ENCODE measurements around the gene RTBDN. TPM values are rescaled to one million over a fixed set of nuclear protein-coding genes. Genes with fewer than 3 reads are reported as not detected.
A peak's percentile ranks its signal among the peaks of the same experiment; 100 is the strongest.

RTBDN gene
- total and polyA plus RNA-seq, 10 of the 15 experiments (the other 5 are each of a cell fraction or from before 2014, with no cell fraction given), result 0.45 TPM; not detected in 9

DNA sequence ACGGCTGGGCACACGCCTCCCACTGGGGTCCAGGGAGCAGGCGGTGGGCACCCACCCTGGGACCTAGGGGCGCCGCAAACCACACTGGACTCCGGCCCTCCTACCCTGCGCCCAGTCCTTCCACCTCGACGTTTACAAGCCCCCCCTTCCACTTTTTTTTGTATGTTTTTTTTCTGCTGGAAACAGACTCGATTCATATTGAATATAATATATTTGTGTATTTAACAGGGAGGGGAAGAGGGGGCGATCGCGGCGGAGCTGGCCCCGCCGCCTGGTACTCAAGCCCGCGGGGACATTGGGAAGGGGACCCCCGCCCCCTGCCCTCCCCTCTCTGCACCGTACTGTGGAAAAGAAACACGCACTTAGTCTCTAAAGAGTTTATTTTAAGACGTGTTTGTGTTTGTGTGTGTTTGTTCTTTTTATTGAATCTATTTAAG is 41.5 kb downstream of the RTBDN start:
- in situ Hi-C loops (cut with MboI) (no loop called here), intact Hi-C loops (cut with micrococcal nuclease; ENCODE audit: unreplicated experiment) (loop anchor here (1.0 kb wide), 1 partner anchor 112 kb away; the partner anchor contains the start of gene DHPS)
- Histone ChIP-seq H3K4me2 (ENCODE audit: control insufficient read depth, insufficient read depth) (peak overlapping the region; percentile 97), H3K36me3 (ENCODE audit: control insufficient read depth in 2 of 2, insufficient read depth in 2 of 2, low read length in 1 of 2) (no peaks in the 10 kb centered on the region), H4K20me1 (ENCODE audit: control insufficient read depth, insufficient read depth) (no peaks in the 10 kb centered on the region), H3K27ac (ENCODE audit: control insufficient read depth, insufficient read depth) (peak overlapping the region; percentile 95), H3K9me3 (replicated peaks; ENCODE audit: control insufficient read depth, insufficient read depth, low read length) (no peaks in the 10 kb centered on the region; the same call in 2 of the 3 replicates), H3K79me2 (ENCODE audit: control insufficient read depth, insufficient read depth, low read length) (peaks cover 42% of the 10 kb centered on the region), H3K4me1 (ENCODE audit: control insufficient read depth, insufficient read depth, low read length) (peaks cover 32% of the 10 kb centered on the region), H3K27me3 (replicated peaks in 1 of 2; ENCODE audit: control insufficient read depth in 2 of 2, insufficient read depth in 2 of 2, low read length in 1 of 2) (no peaks in the 10 kb centered on the region), H2AFZ (ENCODE audit: control insufficient read depth, low read depth, low read length) (no peak overlapping the region), H3K4me3 (peak overlapping the region; percentile 87), H3K9ac (ENCODE audit: control insufficient read depth, insufficient read depth, low read length) (peak overlapping the region; percentile 95)
- WGBS (ENCODE audit: insufficient coverage, insufficient replicate concordance, low lambda C conversion rate, missing lambda C conversion rate), result 2% methylated on average over 22 of the region's 22 CpGs
- CTCF ChIA-PET, result interaction anchor here (1.0 to 12.9 kb wide), 5 partner anchors 10 to 56 kb away, joined by 3 to 537 read pairs (median 5); partner anchors contain the start of genes GET3 and HOOK2
- DNase-seq (ENCODE audit: low read depth, low spot score) (no peak), FAIRE-seq (no peak), ATAC-seq (no peak)
- no peak for TF ChIP-seq PML (IDR thresholded peaks at IDR 0.05; ENCODE audit: low read length)
- TF ChIP-seq, protein P1, sequence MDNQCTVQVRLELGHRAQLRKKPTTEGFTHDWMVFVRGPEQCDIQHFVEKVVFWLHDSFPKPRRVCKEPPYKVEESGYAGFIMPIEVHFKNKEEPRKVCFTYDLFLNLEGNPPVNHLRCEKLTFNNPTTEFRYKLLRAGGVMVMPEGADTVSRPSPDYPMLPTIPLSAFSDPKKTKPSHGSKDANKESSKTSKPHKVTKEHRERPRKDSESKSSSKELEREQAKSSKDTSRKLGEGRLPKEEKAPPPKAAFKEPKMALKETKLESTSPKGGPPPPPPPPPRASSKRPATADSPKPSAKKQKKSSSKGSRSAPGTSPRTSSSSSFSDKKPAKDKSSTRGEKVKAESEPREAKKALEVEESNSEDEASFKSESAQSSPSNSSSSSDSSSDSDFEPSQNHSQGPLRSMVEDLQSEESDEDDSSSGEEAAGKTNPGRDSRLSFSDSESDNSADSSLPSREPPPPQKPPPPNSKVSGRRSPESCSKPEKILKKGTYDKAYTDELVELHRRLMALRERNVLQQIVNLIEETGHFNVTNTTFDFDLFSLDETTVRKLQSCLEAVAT (IDR thresholded peaks at IDR 0.05), result peak; percentile 94; the same call in 1 of the 2 replicates
- no TSS peak for BruUV-seq (replicated peaks)
- SMC1A ChIA-PET (ENCODE audit: uncharacterized antibody, unreplicated experiment), result interaction anchor here (1.2 to 11.5 kb wide), 4 partner anchors 13 to 59 kb away, joined by 3 to 240 read pairs (median 4); partner anchors contain the start of gene TRIR
- POLR2A ChIA-PET, result interaction anchor here (0.6 to 8.2 kb wide), 15 partner anchors 8 to 182 kb away, joined by 3 to 303 read pairs (median 4); partner anchors contain the start of genes GCDH, GET3, HOOK2 and MAN2B1
- RAD21 ChIA-PET (ENCODE audit: unreplicated experiment), result interaction anchor here (0.7 to 11.4 kb wide), 5 partner anchors 8 to 55 kb away, joined by 3 to 303 read pairs (median 4); partner anchors contain the start of gene HOOK2
